Measurements from ENCODE around the gene CAPS. TPM values are rescaled to one million over a fixed set of nuclear protein-coding genes. Genes with fewer than 3 reads are reported as not detected.

The CAPS gene
- total RNA-seq, 3 donors from 2014 or later, result 9.4 to 19.0 (median 16.4) TPM

DNA sequence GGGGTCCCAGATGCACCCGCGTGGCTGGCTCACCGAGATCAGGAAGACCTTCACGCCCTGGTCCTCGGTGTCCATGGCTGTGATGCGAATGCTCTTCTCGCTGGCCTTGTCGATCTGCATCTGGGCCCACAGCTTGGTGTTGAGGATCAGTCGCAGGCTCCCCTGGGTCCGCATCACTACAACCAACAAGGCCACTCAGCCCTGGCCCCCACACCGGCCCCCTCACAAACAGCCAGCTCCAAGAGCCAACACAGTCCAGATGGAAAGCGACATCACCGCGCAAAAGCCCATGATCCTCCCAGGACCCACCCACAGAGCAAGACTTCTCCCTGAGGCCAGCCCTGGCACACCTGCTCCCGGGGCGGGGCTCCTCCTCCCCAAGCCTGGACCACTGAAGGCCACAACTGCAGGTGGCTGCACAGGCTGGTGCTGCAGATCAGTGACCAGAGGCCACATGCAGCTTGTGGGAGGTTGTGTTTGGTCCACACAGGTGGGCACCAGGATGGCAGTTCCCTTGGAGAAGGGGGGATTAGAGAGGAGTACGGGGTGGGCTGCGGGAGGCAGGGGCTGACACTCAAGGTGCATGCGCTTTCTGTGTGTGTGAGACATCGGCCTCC lies 4.5 kb downstream of the CAPS start:
- H3K9me3 ChIP-seq, result no peaks in the 10 kb centered on the region
- no peaks in the 10 kb centered on the region for H3K27me3 ChIP-seq
- TF ChIP-seq POLR2A (IDR thresholded peaks at IDR 0.05) (no peak), POLR2AphosphoS5 (IDR thresholded peaks at IDR 0.05) (no peak), CTCF (IDR thresholded peaks at IDR 0.05) (no peak)
- H3K4me3 ChIP-seq, result no peak overlapping the region
- peaks cover 7% of the 10 kb centered on the region for H3K36me3 ChIP-seq
- H3K4me1 ChIP-seq, result peaks cover 12 to 17% of the 10 kb centered on the region in 2 donors
- no peak overlapping the region for H3K27ac ChIP-seq
- intact Hi-C loops (cut with DNase I; ENCODE audit: low total_unique reads), result no loop called here
- no peak for DNase-seq (ENCODE audit: low spot score in 2 of 2)

GRCh38 chr19:5921516-5922160 lies 7.6 kb downstream of the CAPS start:
- H3K27me3 ChIP-seq, result no peaks in the 10 kb centered on the region
- H3K4me1 ChIP-seq, result no peaks in the 10 kb centered on the region
- no peaks in the 10 kb centered on the region for H3K9me3 ChIP-seq
- peaks cover 7% of the 10 kb centered on the region for H3K36me3 ChIP-seq
- TF ChIP-seq CTCF (IDR thresholded peaks at IDR 0.05), result no peak
- no peak for TF ChIP-seq POLR2A (IDR thresholded peaks at IDR 0.05)
- TF ChIP-seq POLR2AphosphoS5 (IDR thresholded peaks at IDR 0.05), result no peak
- H3K4me3 ChIP-seq, result no peak overlapping the region
- intact Hi-C loops (cut with DNase I; ENCODE audit: low total_unique reads), result no loop called here
- DNase-seq (ENCODE audit: low spot score in 2 of 2), result peak in 1 of 2 donors; percentile 39
- H3K27ac ChIP-seq, result no peak overlapping the region

- TF ChIP-seq CTCF (IDR thresholded peaks at IDR 0.05) (no peak), POLR2AphosphoS5 (IDR thresholded peaks at IDR 0.05) (no peak), POLR2A (IDR thresholded peaks at IDR 0.05) (no peak)
- Histone ChIP-seq H3K36me3 (peaks cover 7% of the 10 kb centered on the region), H3K4me3 (no peak overlapping the region), H3K27me3 (no peaks in the 10 kb centered on the region), H3K27ac (no peak overlapping the region), H3K9me3 (no peaks in the 10 kb centered on the region), H3K4me1 (no peaks in the 10 kb centered on the region)
- peak in 1 of 2 donors; percentile 39 for DNase-seq (ENCODE audit: low spot score in 2 of 2)
- intact Hi-C loops (cut with DNase I; ENCODE audit: low total_unique reads), result no loop called here
Observed at GRCh38 chr19:5922161-5922545, 8.1 kb downstream of the CAPS start.

GRCh38 chr19:5923356-5923755 lies 9.3 kb downstream of the CAPS start:
- DNase-seq (ENCODE audit: low spot score in 2 of 2), result peak in 1 of 2 donors; percentile 45
- Histone ChIP-seq H3K4me1 (no peaks in the 10 kb centered on the region), H3K27ac (no peak overlapping the region), H3K4me3 (no peak overlapping the region), H3K36me3 (peaks cover 7% of the 10 kb centered on the region), H3K27me3 (no peaks in the 10 kb centered on the region), H3K9me3 (no peaks in the 10 kb centered on the region)
- intact Hi-C loops (cut with DNase I; ENCODE audit: low total_unique reads), result no loop called here
- TF ChIP-seq CTCF (IDR thresholded peaks at IDR 0.05), result no peak
- TF ChIP-seq POLR2AphosphoS5 (IDR thresholded peaks at IDR 0.05), result no peak

GRCh38 chr19:5925830-5926427 lies 11.9 kb downstream of the CAPS start:
- H3K27ac ChIP-seq, result peak overlapping the region; percentile 33 to 46
- no peaks in the 10 kb centered on the region for H3K4me1 ChIP-seq
- intact Hi-C loops (cut with DNase I; ENCODE audit: low total_unique reads), result loop anchor here (5.0 kb wide), 1 partner anchor 941 kb away; no protein-coding TSS in a partner anchor
- H3K36me3 ChIP-seq, result peaks cover 18% of the 10 kb centered on the region
- TF ChIP-seq POLR2AphosphoS5 (IDR thresholded peaks at IDR 0.05), result no peak
- no peak for TF ChIP-seq POLR2A (IDR thresholded peaks at IDR 0.05)
- no peak for TF ChIP-seq CTCF (IDR thresholded peaks at IDR 0.05)
- H3K9me3 ChIP-seq, result no peaks in the 10 kb centered on the region
- H3K4me3 ChIP-seq, result no peak overlapping the region
- no peaks in the 10 kb centered on the region for H3K27me3 ChIP-seq
- peak in 1 of 2 donors; percentile 45 for DNase-seq (ENCODE audit: low spot score in 2 of 2)
